ENCODE measurements around the gene NHP2.

The NHP2 gene

DNA sequence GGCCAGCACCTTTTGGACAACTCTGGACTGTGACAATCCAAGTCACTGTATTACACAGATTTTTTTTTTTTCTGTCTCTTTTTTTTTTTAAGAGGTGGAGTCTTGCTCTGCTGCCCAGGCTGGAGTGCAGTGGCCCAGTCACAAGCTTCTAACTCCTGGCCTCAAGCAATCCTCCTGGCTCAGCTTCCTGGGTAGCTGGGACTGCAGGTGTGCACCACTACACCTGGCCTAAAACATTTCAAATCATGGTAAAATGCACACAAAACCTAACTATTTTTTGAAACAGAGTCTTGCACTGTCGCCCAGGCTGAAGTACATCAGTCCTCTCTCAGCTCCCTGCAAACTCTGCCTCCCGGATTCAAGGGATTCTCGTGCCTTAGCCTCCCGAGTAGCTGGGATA is 47.6 kb downstream of the NHP2 start:
- no peak for DNase-seq (ENCODE audit: low read depth)
- no peak for TF ChIP-seq CTCF (conservative IDR thresholded peaks at IDR 0.05; ENCODE audit: control insufficient read depth, insufficient read depth, low read depth, low read length)
- no peak overlapping the region for H3K4me3 ChIP-seq (ENCODE audit: control insufficient read depth, low read depth, low read length)

GRCh38 chr5:178104492-178104891 is 49.2 kb downstream of the NHP2 start:
- H3K4me3 ChIP-seq (ENCODE audit: control insufficient read depth, low read depth, low read length) = no peak overlapping the region
- DNase-seq (ENCODE audit: low read depth) = no peak
- TF ChIP-seq CTCF (conservative IDR thresholded peaks at IDR 0.05; ENCODE audit: control insufficient read depth, insufficient read depth, low read depth, low read length) = no peak

DNA sequence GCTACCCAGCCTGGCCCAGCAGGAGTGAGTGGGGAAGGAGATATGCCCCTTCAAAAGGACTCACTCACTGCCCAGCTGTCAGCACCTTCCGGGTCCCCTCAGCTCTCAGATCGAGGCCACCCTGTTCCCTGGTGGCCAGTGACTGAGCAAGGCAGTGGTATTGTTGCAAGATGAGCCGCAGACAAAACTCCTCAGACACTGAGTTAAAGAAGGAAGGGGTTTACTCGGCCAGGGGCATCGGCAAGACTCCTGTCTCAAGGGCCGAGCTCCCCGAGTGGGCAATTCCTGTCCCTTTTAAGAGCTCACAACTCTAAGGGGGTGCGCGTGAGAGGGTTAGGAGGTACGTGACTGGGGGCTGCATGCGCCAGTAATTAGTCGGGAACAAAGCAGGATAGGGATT is 50.1 kb downstream of the NHP2 start:
- no peak for TF ChIP-seq CTCF (conservative IDR thresholded peaks at IDR 0.05; ENCODE audit: control insufficient read depth, insufficient read depth, low read depth, low read length)
- H3K4me3 ChIP-seq (ENCODE audit: control insufficient read depth, low read depth, low read length) = no peak overlapping the region
- no peak for DNase-seq (ENCODE audit: low read depth)

Data from fibroblast of mammary gland (primary cell).